ENCODE results near the gene FAM114A1.
A peak's percentile ranks its signal among the peaks of the same experiment; 100 is the strongest.
"Not testable (repeated sequence)": the region's sequence is repeated elsewhere in the genome, so short reads cannot be mapped to it uniquely, and the experiment has no call there.

FAM114A1 gene

GRCh38 chr4:38931125-38931524 is 63.5 kb downstream of the FAM114A1 start:
- Histone ChIP-seq H3K4me1 (ENCODE audit: control insufficient read depth, insufficient read depth, low read length, unreplicated experiment) (no peaks in the 10 kb centered on the region), H3K79me2 (ENCODE audit: control insufficient read depth, insufficient read depth, low read length, unreplicated experiment) (no peaks in the 10 kb centered on the region), H3K4me3 (ENCODE audit: low read depth, low read length) (no peak overlapping the region), H3K36me3 (ENCODE audit: insufficient read depth, low read length) (peaks cover 50% of the 10 kb centered on the region), H2AFZ (ENCODE audit: low read length, unreplicated experiment) (no peak overlapping the region), H3K27me3 (ENCODE audit: insufficient read depth, low read length) (no peaks in the 10 kb centered on the region), H3K27ac (ENCODE audit: low read depth, low read length) (no peak overlapping the region)

GRCh38 chr4:38935391-38936073 is 67.9 kb downstream of the FAM114A1 start:
- Histone ChIP-seq H3K27me3 (ENCODE audit: insufficient read depth, low read length) (no peaks in the 10 kb centered on the region), H3K36me3 (ENCODE audit: insufficient read depth, low read length) (peaks cover 51% of the 10 kb centered on the region), H3K79me2 (ENCODE audit: control insufficient read depth, insufficient read depth, low read length, unreplicated experiment) (no peaks in the 10 kb centered on the region)

GRCh38 chr4:38939165-38939564 is 71.6 kb downstream of the FAM114A1 start:
- Histone ChIP-seq H3K4me3 (ENCODE audit: low read depth, low read length) (no peak overlapping the region), H3K36me3 (ENCODE audit: insufficient read depth, low read length) (peaks cover 57% of the 10 kb centered on the region), H3K27ac (ENCODE audit: low read depth, low read length) (no peak overlapping the region), H3K4me1 (ENCODE audit: control insufficient read depth, insufficient read depth, low read length, unreplicated experiment) (peaks cover 20% of the 10 kb centered on the region), H2AFZ (ENCODE audit: low read length, unreplicated experiment) (no peak overlapping the region), H3K27me3 (ENCODE audit: insufficient read depth, low read length) (no peaks in the 10 kb centered on the region), H3K79me2 (ENCODE audit: control insufficient read depth, insufficient read depth, low read length, unreplicated experiment) (no peaks in the 10 kb centered on the region)

More at GRCh38 chr4:38935391-38936073, 67.9 kb downstream of the FAM114A1 start:
- Histone ChIP-seq H2AFZ (ENCODE audit: low read length, unreplicated experiment) (no peak overlapping the region), H3K4me3 (ENCODE audit: low read depth, low read length) (no peak overlapping the region), H3K27ac (ENCODE audit: low read depth, low read length) (no peak overlapping the region), H3K4me1 (ENCODE audit: control insufficient read depth, insufficient read depth, low read length, unreplicated experiment) (peaks cover under 1% of the 10 kb centered on the region)

- peaks cover 54% of the 10 kb centered on the region for H3K36me3 ChIP-seq (ENCODE audit: insufficient read depth, low read length)
- no peak overlapping the region for H3K4me3 ChIP-seq (ENCODE audit: low read depth, low read length)
- no peak overlapping the region for H2AFZ ChIP-seq (ENCODE audit: low read length, unreplicated experiment)
- no peak overlapping the region for H3K27ac ChIP-seq (ENCODE audit: low read depth, low read length)
- peaks cover 20% of the 10 kb centered on the region for H3K4me1 ChIP-seq (ENCODE audit: control insufficient read depth, insufficient read depth, low read length, unreplicated experiment)
- H3K27me3 ChIP-seq (ENCODE audit: insufficient read depth, low read length), result no peaks in the 10 kb centered on the region
- H3K79me2 ChIP-seq (ENCODE audit: control insufficient read depth, insufficient read depth, low read length, unreplicated experiment), result no peaks in the 10 kb centered on the region
Measured at GRCh38 chr4:38940476-38940875, 72.9 kb downstream of the FAM114A1 start.

GRCh38 chr4:38941906-38942305 is 74.3 kb downstream of the FAM114A1 start:
- H2AFZ ChIP-seq (ENCODE audit: low read length, unreplicated experiment); H3K27me3 ChIP-seq (ENCODE audit: insufficient read depth, low read length); H3K79me2 ChIP-seq (ENCODE audit: control insufficient read depth, insufficient read depth, low read length, unreplicated experiment): not testable (repeated sequence)
- H3K4me3 ChIP-seq (ENCODE audit: low read depth, low read length), result peak overlapping the region; percentile 30; the same call in 1 of the 2 replicates
- H3K27ac ChIP-seq (ENCODE audit: low read depth, low read length), result peak overlapping the region; percentile 64
- H3K36me3 ChIP-seq (ENCODE audit: insufficient read depth, low read length), result peaks cover 47% of the 10 kb centered on the region
- peaks cover 20% of the 10 kb centered on the region for H3K4me1 ChIP-seq (ENCODE audit: control insufficient read depth, insufficient read depth, low read length, unreplicated experiment)

GRCh38 chr4:38943343-38943742 is 75.7 kb downstream of the FAM114A1 start:
- Histone ChIP-seq H3K27me3 (ENCODE audit: insufficient read depth, low read length) (no peaks in the 10 kb centered on the region), H3K4me1 (ENCODE audit: control insufficient read depth, insufficient read depth, low read length, unreplicated experiment) (peaks cover 24% of the 10 kb centered on the region), H2AFZ (ENCODE audit: low read length, unreplicated experiment) (no peak overlapping the region), H3K79me2 (ENCODE audit: control insufficient read depth, insufficient read depth, low read length, unreplicated experiment) (no peaks in the 10 kb centered on the region), H3K4me3 (ENCODE audit: low read depth, low read length) (no peak overlapping the region), H3K36me3 (ENCODE audit: insufficient read depth, low read length) (peaks cover 38% of the 10 kb centered on the region), H3K27ac (ENCODE audit: low read depth, low read length) (no peak overlapping the region)

- no peak overlapping the region for H2AFZ ChIP-seq (ENCODE audit: low read length, unreplicated experiment)
- H3K27me3 ChIP-seq (ENCODE audit: insufficient read depth, low read length), result no peaks in the 10 kb centered on the region
- no peak overlapping the region for H3K4me3 ChIP-seq (ENCODE audit: low read depth, low read length)
- H3K36me3 ChIP-seq (ENCODE audit: insufficient read depth, low read length), result peaks cover 28% of the 10 kb centered on the region
- no peak overlapping the region for H3K27ac ChIP-seq (ENCODE audit: low read depth, low read length)
- H3K4me1 ChIP-seq (ENCODE audit: control insufficient read depth, insufficient read depth, low read length, unreplicated experiment), result peaks cover 33% of the 10 kb centered on the region
- H3K79me2 ChIP-seq (ENCODE audit: control insufficient read depth, insufficient read depth, low read length, unreplicated experiment), result no peaks in the 10 kb centered on the region
Measured at GRCh38 chr4:38944440-38944839, 76.8 kb downstream of the FAM114A1 start.

GRCh38 chr4:38946919-38947318 is 79.3 kb downstream of the FAM114A1 start:
- H3K27me3 ChIP-seq (ENCODE audit: insufficient read depth, low read length), result no peaks in the 10 kb centered on the region
- H3K36me3 ChIP-seq (ENCODE audit: insufficient read depth, low read length), result peaks cover 12% of the 10 kb centered on the region

GRCh38 chr4:38948551-38948950 is 80.9 kb downstream of the FAM114A1 start:
- H2AFZ ChIP-seq (ENCODE audit: low read length, unreplicated experiment), result no peak overlapping the region
- no peaks in the 10 kb centered on the region for H3K27me3 ChIP-seq (ENCODE audit: insufficient read depth, low read length)
- peaks cover 27% of the 10 kb centered on the region for H3K4me1 ChIP-seq (ENCODE audit: control insufficient read depth, insufficient read depth, low read length, unreplicated experiment)
- H3K36me3 ChIP-seq (ENCODE audit: insufficient read depth, low read length), result peaks cover 2% of the 10 kb centered on the region
- H3K27ac ChIP-seq (ENCODE audit: low read depth, low read length), result peak overlapping the region; percentile 71
- H3K79me2 ChIP-seq (ENCODE audit: control insufficient read depth, insufficient read depth, low read length, unreplicated experiment), result no peaks in the 10 kb centered on the region
- no peak overlapping the region for H3K4me3 ChIP-seq (ENCODE audit: low read depth, low read length)

More at GRCh38 chr4:38946919-38947318, 79.3 kb downstream of the FAM114A1 start:
- no peak overlapping the region for H3K27ac ChIP-seq (ENCODE audit: low read depth, low read length)
- H3K4me3 ChIP-seq (ENCODE audit: low read depth, low read length), result no peak overlapping the region
- H3K79me2 ChIP-seq (ENCODE audit: control insufficient read depth, insufficient read depth, low read length, unreplicated experiment), result no peaks in the 10 kb centered on the region
- H3K4me1 ChIP-seq (ENCODE audit: control insufficient read depth, insufficient read depth, low read length, unreplicated experiment), result peaks cover 34% of the 10 kb centered on the region
- no peak overlapping the region for H2AFZ ChIP-seq (ENCODE audit: low read length, unreplicated experiment)

- Histone ChIP-seq H3K27ac (ENCODE audit: low read depth, low read length) (peak overlapping the region; percentile 71), H3K27me3 (ENCODE audit: insufficient read depth, low read length) (no peaks in the 10 kb centered on the region), H2AFZ (ENCODE audit: low read length, unreplicated experiment) (no peak overlapping the region), H3K36me3 (ENCODE audit: insufficient read depth, low read length) (no peaks in the 10 kb centered on the region), H3K4me1 (ENCODE audit: control insufficient read depth, insufficient read depth, low read length, unreplicated experiment) (peaks cover 27% of the 10 kb centered on the region), H3K79me2 (ENCODE audit: control insufficient read depth, insufficient read depth, low read length, unreplicated experiment) (no peaks in the 10 kb centered on the region), H3K4me3 (ENCODE audit: low read depth, low read length) (no peak overlapping the region)
Measured at GRCh38 chr4:38949411-38950051, 81.9 kb downstream of the FAM114A1 start.

- Histone ChIP-seq H2AFZ (ENCODE audit: low read length, unreplicated experiment) (no peak overlapping the region), H3K79me2 (ENCODE audit: control insufficient read depth, insufficient read depth, low read length, unreplicated experiment) (no peaks in the 10 kb centered on the region), H3K4me3 (ENCODE audit: low read depth, low read length) (no peak overlapping the region), H3K27me3 (ENCODE audit: insufficient read depth, low read length) (no peaks in the 10 kb centered on the region), H3K4me1 (ENCODE audit: control insufficient read depth, insufficient read depth, low read length, unreplicated experiment) (peaks cover 27% of the 10 kb centered on the region), H3K36me3 (ENCODE audit: insufficient read depth, low read length) (no peaks in the 10 kb centered on the region), H3K27ac (ENCODE audit: low read depth, low read length) (peak overlapping the region; percentile 71)
Measured at GRCh38 chr4:38950159-38950558, 82.6 kb downstream of the FAM114A1 start.
